Endothelial cell (in vitro differentiated cells): ENCODE data around the gene CRADD. TPM values are rescaled to one million over a fixed set of nuclear protein-coding genes. Genes with fewer than 3 reads are reported as not detected.

ENCODE experiments used
- DNase-seq: peaks from one replicate; pipeline ENCODE4 v3.0.0; 2021; ENCODE audit warnings: low spot score
- H3K27ac Mint-ChIP-seq: one replicate; pipeline ENCODE4 v1.8.0; 2021; ENCODE audit warnings: mixed read lengths, inconsistent platforms; ENCODE audit not compliant: unreplicated experiment
- H3K27me3 Mint-ChIP-seq: one replicate; pipeline ENCODE4 v1.8.0; 2021; ENCODE audit warnings: mild to moderate bottlenecking, moderate library complexity, mixed read lengths, inconsistent platforms; ENCODE audit not compliant: unreplicated experiment
- H3K36me3 Mint-ChIP-seq: one replicate; pipeline ENCODE4 v1.8.0; 2021; ENCODE audit warnings: mild to moderate bottlenecking, low read depth, mixed read lengths, inconsistent platforms; ENCODE audit not compliant: unreplicated experiment
- H3K4me1 Mint-ChIP-seq: one replicate; pipeline ENCODE4 v1.8.0; 2021; ENCODE audit warnings: mild to moderate bottlenecking, mixed read lengths, inconsistent platforms; ENCODE audit not compliant: unreplicated experiment
- H3K4me3 Mint-ChIP-seq: one replicate; pipeline ENCODE4 v1.8.0; 2021; ENCODE audit warnings: mild to moderate bottlenecking, mixed read lengths, inconsistent platforms; ENCODE audit not compliant: unreplicated experiment
- H3K9me3 Mint-ChIP-seq: one replicate; pipeline ENCODE4 v1.8.0; 2021; ENCODE audit warnings: mixed read lengths, inconsistent platforms; ENCODE audit not compliant: unreplicated experiment
- CTCF ChIP-seq: fragments of 200-600 bp; sonication (generic); IDR thresholded peaks from one replicate; pipeline ENCODE4 v1.5.0; 2021; ENCODE audit warnings: antibody characterized with exemption; ENCODE audit not compliant: unreplicated experiment
- long read RNA-seq: library from polyadenylated mRNA; unstranded; transcript quantifications from one replicate; pipeline ENCODE4 v2.0.0, GENCODE V29; 2020; ENCODE audit not compliant: unreplicated experiment
- total RNA-seq: library from RNA; stranded (reverse); fragmentation: NEBNext Ultra II Directional; extraction: Animal tissue kit (Norgen Biotek cat#: 25700); gene quantifications from one replicate; pipeline ENCODE4 v1.2.1, GENCODE V29; 2021; ENCODE audit not compliant: unreplicated experiment

The CRADD gene
- total RNA-seq = 6.5 TPM
- long read RNA-seq, partial matches to known transcripts = 0 of 4 reads
- long read RNA-seq, other reads (novel, unspliced or antisense) = 1 of 4 reads

GRCh38 chr12:93677195-93678064, at the start of gene CRADD:
Gene CRADD (plus strand): TSS chr12:93677375.
- H3K9me3 Mint-ChIP-seq = no peaks in the 10 kb centered on the region
- peak within 1 kb of the TSS; percentile 93 for H3K4me3 Mint-ChIP-seq
- H3K4me1 Mint-ChIP-seq = peaks cover 23% of the 10 kb centered on the region
- H3K27ac Mint-ChIP-seq = peak within 1 kb of the TSS; percentile 99
- no peak for TF ChIP-seq CTCF
- H3K36me3 Mint-ChIP-seq = peaks cover 3% of the 10 kb centered on the region
- peak; percentile 70 for DNase-seq
- peaks cover 4% of the 10 kb centered on the region for H3K27me3 Mint-ChIP-seq

GRCh38 chr12:93632383-93632782, 44.8 kb upstream of the CRADD start:
- TF ChIP-seq CTCF = no peak
- DNase-seq = no peak
- Mint-ChIP-seq H3K9me3 (no peaks in the 10 kb centered on the region), H3K27ac (no peak overlapping the region), H3K36me3 (no peaks in the 10 kb centered on the region), H3K4me3 (no peak overlapping the region), H3K27me3 (peaks cover 7% of the 10 kb centered on the region), H3K4me1 (no peaks in the 10 kb centered on the region)

GRCh38 chr12:93634416-93634815, 42.8 kb upstream of the CRADD start:
- Mint-ChIP-seq H3K36me3 (no peaks in the 10 kb centered on the region), H3K4me3 (no peak overlapping the region), H3K27me3 (peaks cover 7% of the 10 kb centered on the region), H3K9me3 (no peaks in the 10 kb centered on the region), H3K4me1 (no peaks in the 10 kb centered on the region), H3K27ac (no peak overlapping the region)
- DNase-seq = no peak
- no peak for TF ChIP-seq CTCF

- DNase-seq = no peak
- Mint-ChIP-seq H3K4me1 (no peaks in the 10 kb centered on the region), H3K27me3 (peaks cover 3% of the 10 kb centered on the region), H3K36me3 (no peaks in the 10 kb centered on the region), H3K27ac (no peak overlapping the region), H3K4me3 (no peak overlapping the region), H3K9me3 (no peaks in the 10 kb centered on the region)
- no peak for TF ChIP-seq CTCF
These were observed 40.5 kb upstream of the CRADD start for GRCh38 chr12:93636708-93637107.

- H3K27me3 Mint-ChIP-seq = peaks cover 4% of the 10 kb centered on the region
- no peak for DNase-seq
- H3K4me3 Mint-ChIP-seq = no peak overlapping the region
- no peak for TF ChIP-seq CTCF
- no peak overlapping the region for H3K27ac Mint-ChIP-seq
- no peaks in the 10 kb centered on the region for H3K4me1 Mint-ChIP-seq
- H3K36me3 Mint-ChIP-seq = no peaks in the 10 kb centered on the region
- H3K9me3 Mint-ChIP-seq = no peaks in the 10 kb centered on the region
These were observed 39.1 kb upstream of the CRADD start for GRCh38 chr12:93638095-93638494.
